Ishikawa (cell line): Measurements from ENCODE around the gene STK11IP.

Experiments used
- CEBPB ChIP-seq: IDR thresholded peaks from 2 replicates; pipeline ENCODE4 v1.6.1; 2012
- CREB1 ChIP-seq: IDR thresholded peaks from 2 replicates; pipeline ENCODE4 v1.6.1; 2012; ENCODE audit warnings: low read depth
- EGR1 ChIP-seq: IDR thresholded peaks from 2 replicates; pipeline ENCODE4 v1.6.1; 2012
- EP300 ChIP-seq: IDR thresholded peaks from 2 replicates; pipeline ENCODE4 v1.6.1; 2012; ENCODE audit warnings: borderline replicate concordance
- FOXM1 ChIP-seq: IDR thresholded peaks from 2 replicates; pipeline ENCODE4 v1.6.1; 2012; ENCODE audit warnings: low read depth, borderline replicate concordance
- MAX ChIP-seq: IDR thresholded peaks from 2 replicates; pipeline ENCODE4 v1.6.1; 2012
- NFIC ChIP-seq: IDR thresholded peaks from 2 replicates; pipeline ENCODE4 v1.6.1; 2012
- RAD21 ChIP-seq: IDR thresholded peaks from 2 replicates; pipeline ENCODE4 v1.6.1; 2012; ENCODE audit warnings: low read depth
- TAF1 ChIP-seq: IDR thresholded peaks from 2 replicates; pipeline ENCODE4 v1.6.1; 2012; ENCODE audit warnings: low read depth, mild to moderate bottlenecking
- TCF12 ChIP-seq: IDR thresholded peaks from 2 replicates; pipeline ENCODE4 v1.6.1; 2012; ENCODE audit warnings: low read depth
- TEAD4 ChIP-seq: IDR thresholded peaks from 2 replicates; pipeline ENCODE4 v1.6.1; 2012
- USF1 ChIP-seq: IDR thresholded peaks from 2 replicates; pipeline ENCODE4 v1.6.1; 2012
- YY1 ChIP-seq: IDR thresholded peaks from 2 replicates; pipeline ENCODE4 v1.6.1; 2012; ENCODE audit warnings: low read depth
- ZBTB7A ChIP-seq: IDR thresholded peaks from 2 replicates; pipeline ENCODE4 v1.6.1; 2012; ENCODE audit warnings: low read depth
- TF ChIP-seq, protein P1 (sequence below): IDR thresholded peaks from 2 replicates; pipeline ENCODE4 v1.6.1; 2012; ENCODE audit warnings: low read depth, mild to moderate bottlenecking

The STK11IP gene

GRCh38 chr2:219620546-219620945 is 22.9 kb downstream of the STK11IP start:
- TF ChIP-seq NFIC = no peak
- TF ChIP-seq, protein P1, sequence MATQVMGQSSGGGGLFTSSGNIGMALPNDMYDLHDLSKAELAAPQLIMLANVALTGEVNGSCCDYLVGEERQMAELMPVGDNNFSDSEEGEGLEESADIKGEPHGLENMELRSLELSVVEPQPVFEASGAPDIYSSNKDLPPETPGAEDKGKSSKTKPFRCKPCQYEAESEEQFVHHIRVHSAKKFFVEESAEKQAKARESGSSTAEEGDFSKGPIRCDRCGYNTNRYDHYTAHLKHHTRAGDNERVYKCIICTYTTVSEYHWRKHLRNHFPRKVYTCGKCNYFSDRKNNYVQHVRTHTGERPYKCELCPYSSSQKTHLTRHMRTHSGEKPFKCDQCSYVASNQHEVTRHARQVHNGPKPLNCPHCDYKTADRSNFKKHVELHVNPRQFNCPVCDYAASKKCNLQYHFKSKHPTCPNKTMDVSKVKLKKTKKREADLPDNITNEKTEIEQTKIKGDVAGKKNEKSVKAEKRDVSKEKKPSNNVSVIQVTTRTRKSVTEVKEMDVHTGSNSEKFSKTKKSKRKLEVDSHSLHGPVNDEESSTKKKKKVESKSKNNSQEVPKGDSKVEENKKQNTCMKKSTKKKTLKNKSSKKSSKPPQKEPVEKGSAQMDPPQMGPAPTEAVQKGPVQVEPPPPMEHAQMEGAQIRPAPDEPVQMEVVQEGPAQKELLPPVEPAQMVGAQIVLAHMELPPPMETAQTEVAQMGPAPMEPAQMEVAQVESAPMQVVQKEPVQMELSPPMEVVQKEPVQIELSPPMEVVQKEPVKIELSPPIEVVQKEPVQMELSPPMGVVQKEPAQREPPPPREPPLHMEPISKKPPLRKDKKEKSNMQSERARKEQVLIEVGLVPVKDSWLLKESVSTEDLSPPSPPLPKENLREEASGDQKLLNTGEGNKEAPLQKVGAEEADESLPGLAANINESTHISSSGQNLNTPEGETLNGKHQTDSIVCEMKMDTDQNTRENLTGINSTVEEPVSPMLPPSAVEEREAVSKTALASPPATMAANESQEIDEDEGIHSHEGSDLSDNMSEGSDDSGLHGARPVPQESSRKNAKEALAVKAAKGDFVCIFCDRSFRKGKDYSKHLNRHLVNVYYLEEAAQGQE = no peak
- no peak for TF ChIP-seq CEBPB
- no peak for TF ChIP-seq USF1
- no peak for TF ChIP-seq TCF12

- TF ChIP-seq, protein P1 = no peak
- TF ChIP-seq YY1 (no peak), CREB1 (no peak), FOXM1 (no peak), TAF1 (no peak), NFIC (no peak), EGR1 (no peak), TEAD4 (no peak)
These were observed 24.3 kb downstream of the STK11IP start for GRCh38 chr2:219621935-219622334.

DNA sequence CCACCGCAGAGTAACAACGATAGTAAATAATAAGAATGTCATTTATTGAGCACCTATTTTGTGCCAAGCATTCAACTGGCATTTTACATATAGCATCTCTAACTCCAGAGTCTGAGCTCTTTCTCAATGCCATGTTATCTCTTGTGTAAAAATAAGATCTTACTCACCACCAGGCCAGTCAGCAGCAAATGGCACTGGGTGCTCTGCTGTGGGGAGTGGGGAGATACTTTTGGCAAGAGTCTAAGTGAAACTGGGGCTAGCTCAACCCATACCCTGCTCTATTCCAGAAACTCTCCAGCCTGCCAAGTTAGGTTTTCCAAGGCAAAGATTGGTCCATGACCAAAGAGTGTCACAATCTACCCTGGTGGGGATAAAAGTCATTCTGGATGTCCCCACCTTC is 24.8 kb downstream of the STK11IP start:
- TF ChIP-seq USF1 (no peak), CREB1 (no peak), TEAD4 (no peak), EP300 (no peak), RAD21 (no peak), MAX (no peak), ZBTB7A (no peak), FOXM1 (no peak), TAF1 (no peak), CEBPB (no peak), NFIC (no peak), TCF12 (no peak), EGR1 (no peak), YY1 (no peak)
- TF ChIP-seq, protein P1 = no peak

DNA sequence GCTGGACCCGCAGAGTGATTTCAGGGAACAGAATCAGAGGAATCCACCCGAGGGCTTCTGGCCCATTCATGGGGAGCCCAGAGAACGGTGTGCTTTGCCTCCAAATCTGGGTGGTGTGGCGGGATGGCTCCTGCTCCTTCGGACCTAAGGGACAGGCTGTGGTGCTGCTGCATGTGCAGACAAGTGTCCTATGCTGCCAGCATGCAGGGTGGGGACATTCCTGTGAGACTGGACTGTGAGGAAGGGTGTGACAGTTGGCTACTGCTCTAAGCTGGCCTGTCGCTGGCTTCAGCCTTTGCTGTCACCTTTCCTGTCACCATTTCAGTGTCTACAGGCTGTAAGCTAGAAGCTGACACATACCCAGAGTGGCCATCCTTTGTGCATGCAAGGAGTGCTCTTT is 26.9 kb downstream of the STK11IP start:
- no peak for TF ChIP-seq TCF12
- no peak for TF ChIP-seq CEBPB
- TF ChIP-seq TEAD4 = no peak
- no peak for TF ChIP-seq CREB1
- TF ChIP-seq YY1 = no peak
- TF ChIP-seq, protein P1 = no peak
- no peak for TF ChIP-seq TAF1
- TF ChIP-seq EGR1 = no peak
- no peak for TF ChIP-seq FOXM1
- TF ChIP-seq NFIC = no peak
- TF ChIP-seq ZBTB7A = no peak
- TF ChIP-seq USF1 = no peak
- TF ChIP-seq RAD21 = no peak
- no peak for TF ChIP-seq MAX
- no peak for TF ChIP-seq EP300
